GM21576 (cell line): ENCODE measurements around the gene CLDN34.
A peak's percentile ranks its signal among the peaks of the same experiment; 100 is the strongest.

Experiments used
- ATAC-seq: cut with Tn5 transposase; IDR thresholded peaks from one replicate; pipeline ENCODE4 v1.9.1; 2021; ENCODE audit warnings: mild to moderate bottlenecking, moderate library complexity; ENCODE audit not compliant: unreplicated experiment

The CLDN34 gene

DNA sequence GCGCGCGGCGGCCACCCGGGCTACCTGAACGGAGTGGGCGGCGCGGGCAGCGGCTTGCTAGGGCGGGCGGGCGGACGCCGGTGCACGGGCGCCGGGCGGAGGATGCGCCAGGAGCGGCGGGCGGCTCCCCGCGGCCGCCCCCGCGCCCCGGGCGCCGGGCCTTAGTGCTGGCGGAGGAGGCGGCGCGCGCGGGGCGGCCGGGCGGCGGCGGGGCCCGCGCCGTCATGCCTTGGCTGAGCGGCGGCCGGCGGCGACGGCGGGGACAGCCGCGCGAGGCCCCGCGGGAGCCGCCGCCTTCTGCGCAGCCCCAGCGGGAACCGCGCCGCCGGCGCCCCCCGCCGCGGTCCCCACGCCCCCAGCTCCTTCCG is 48.2 kb downstream of the CLDN34 start:
- peak; percentile 11 for ATAC-seq

DNA sequence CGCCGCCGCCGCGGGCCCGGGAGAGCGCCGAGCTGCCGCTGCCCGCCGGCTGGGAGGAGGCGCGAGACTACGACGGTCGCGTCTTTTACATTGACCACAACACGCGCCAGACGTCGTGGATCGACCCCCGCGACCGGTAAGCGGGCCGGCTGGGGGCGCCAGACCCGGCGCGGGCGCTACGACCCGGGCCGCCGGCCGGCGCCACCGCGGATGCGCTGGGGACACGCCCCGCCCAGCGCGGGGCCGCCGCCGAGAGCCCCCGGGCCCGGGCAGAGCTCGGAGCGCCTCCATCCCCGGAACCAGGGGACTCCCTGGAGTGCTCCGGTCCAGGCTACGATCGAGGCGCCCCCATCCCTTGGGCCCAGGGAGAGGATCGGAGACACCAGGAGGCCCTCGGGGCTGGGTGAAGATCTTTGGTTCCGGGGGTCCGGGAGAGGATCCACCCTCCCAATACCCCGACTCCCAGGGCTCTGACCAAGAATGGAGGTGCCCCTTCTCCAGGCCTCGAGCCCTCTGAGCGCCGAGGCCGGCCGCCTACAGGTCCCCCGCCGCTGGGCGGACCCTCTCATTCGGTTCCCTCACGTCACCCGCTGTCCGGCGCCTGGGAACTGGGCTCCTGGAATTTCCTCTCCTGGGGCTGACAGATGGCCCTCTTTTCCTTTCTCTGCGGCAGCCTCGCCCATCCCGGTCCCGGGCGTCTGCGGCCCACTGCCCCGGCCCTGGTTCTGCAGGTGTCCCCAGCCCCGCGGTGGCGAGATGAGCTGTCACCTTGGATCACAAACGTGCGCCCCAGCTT is 48.8 kb downstream of the CLDN34 start:
- no peak for ATAC-seq

DNA sequence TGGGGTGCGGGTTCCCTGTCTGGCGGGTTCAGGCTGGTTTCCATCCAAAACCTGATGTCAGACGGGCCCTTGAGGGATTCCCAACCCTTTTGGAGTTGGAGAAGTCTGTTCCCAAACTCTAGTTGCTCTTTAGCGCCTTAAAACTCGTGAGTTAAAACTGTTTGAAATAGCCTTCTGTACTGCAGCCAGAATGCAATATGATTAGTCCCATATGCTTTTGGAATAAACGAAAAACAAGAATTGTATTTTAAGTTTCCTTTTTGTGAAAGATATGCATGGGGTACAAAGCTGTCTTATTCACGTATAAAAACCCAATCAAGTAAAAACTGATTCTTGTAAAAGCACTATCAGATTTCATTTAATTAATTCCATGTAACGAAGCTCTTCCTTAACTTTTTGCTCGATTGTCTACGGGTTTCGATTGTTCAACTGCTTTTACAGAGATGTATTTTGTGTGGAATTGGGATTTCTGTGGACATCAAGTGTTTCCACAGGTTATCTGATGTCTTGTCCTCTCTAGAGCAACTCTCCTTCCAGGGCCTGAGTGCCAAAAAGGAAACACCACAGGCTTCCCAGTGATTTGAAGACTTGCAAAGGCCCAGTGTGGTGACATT is 49.5 kb downstream of the CLDN34 start:
- ATAC-seq: no peak

DNA sequence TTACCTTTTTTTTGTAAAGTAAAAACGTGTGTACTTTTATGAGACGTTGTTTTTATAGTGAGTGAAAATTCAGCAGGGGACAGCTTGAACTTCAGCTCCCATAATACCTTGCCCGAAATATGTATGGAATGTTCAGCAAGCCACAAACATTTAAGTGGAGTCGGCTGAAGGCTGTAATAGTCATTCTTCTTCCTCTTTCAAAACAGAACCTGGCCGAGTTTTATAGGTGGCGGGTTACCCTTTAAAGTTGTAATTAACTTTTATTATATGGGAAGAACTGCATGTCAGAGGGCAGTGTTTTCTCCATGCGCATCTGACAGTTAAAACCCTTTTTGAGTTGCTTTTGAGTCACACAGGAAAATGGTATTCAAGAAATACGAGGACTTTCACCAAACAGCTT is 50.7 kb downstream of the CLDN34 start:
- no peak for ATAC-seq
